ENCODE measurements around the gene PLGRKT. TPM values are rescaled to one million over a fixed set of nuclear protein-coding genes. Genes with fewer than 3 reads are reported as not detected.

Gene PLGRKT
- total RNA-seq, 1 experiment from 2014 or later: 53.1 TPM

- Histone ChIP-seq H3K9ac (ENCODE audit: low read length) (no peak overlapping the region), H3K4me3 (ENCODE audit: low read length) (no peak overlapping the region), H3K79me2 (ENCODE audit: low read length) (no peaks in the 10 kb centered on the region), H3K4me2 (ENCODE audit: low read depth, low read length, poor library complexity, severe bottlenecking) (no peak overlapping the region), H3K27ac (ENCODE audit: low read length) (no peak overlapping the region), H3K36me3 (ENCODE audit: insufficient read depth, low read length) (no peaks in the 10 kb centered on the region), H3K9me3 (ENCODE audit: low read length) (no peaks in the 10 kb centered on the region), H2AFZ (ENCODE audit: low read length) (no peak overlapping the region), H3K27me3 (ENCODE audit: low read length) (no peaks in the 10 kb centered on the region), H3K9me2 (replicated peaks; ENCODE audit: insufficient read depth, low read length) (no peaks in the 10 kb centered on the region), H4K20me1 (ENCODE audit: insufficient read depth, low read depth, low read length) (no peaks in the 10 kb centered on the region), H3K4me1 (ENCODE audit: low read length) (0 out of 2 replicates have a peak, but pooled peaks cover 2% of the 10 kb centered on the region)
- DNase-seq: no peak
These were observed 10.7 kb downstream of the PLGRKT start for GRCh38 chr9:5427005-5427404.

DNA sequence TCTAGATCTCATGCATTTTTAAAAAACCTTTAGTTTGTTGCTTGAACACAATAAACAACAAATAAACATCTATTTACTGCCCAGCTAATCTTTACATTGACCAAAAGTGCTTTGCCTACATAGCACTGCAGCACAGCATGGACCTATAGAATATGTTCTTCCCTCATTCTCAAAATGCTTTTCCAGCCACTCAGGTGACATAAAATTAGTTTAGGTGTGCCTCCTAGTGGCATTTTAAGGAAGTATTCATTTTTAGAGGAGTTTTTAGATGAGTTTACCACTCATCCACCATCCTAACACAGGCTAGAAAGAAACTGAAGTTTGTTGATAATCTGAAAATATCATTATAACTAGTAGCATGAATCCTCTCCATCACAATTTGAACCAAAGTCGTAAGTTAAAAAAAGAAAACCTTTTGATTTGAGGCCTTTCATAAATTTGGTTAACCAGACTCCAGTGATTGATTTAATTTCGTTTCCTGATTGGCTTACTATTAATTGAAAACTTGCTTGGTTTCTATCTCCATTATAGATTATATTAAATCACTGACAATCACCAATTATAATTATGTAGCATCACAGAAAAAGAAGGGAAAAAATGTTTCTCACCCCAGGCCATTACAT, 12.6 kb downstream of the PLGRKT start:
- DNase-seq: peak; percentile 74
- no peak overlapping the region for H3K4me3 ChIP-seq (ENCODE audit: low read length)
- H3K27me3 ChIP-seq (ENCODE audit: low read length): no peaks in the 10 kb centered on the region
- H3K36me3 ChIP-seq (ENCODE audit: insufficient read depth, low read length): no peaks in the 10 kb centered on the region
- H3K9ac ChIP-seq (ENCODE audit: low read length): no peak overlapping the region
- no peaks in the 10 kb centered on the region for H3K79me2 ChIP-seq (ENCODE audit: low read length)
- H3K9me3 ChIP-seq (ENCODE audit: low read length): no peaks in the 10 kb centered on the region
- H3K9me2 ChIP-seq (replicated peaks; ENCODE audit: insufficient read depth, low read length): no peaks in the 10 kb centered on the region
- no peaks in the 10 kb centered on the region for H4K20me1 ChIP-seq (ENCODE audit: insufficient read depth, low read depth, low read length)
- H3K4me1 ChIP-seq (ENCODE audit: low read length): 0 out of 2 replicates have a peak, but pooled peaks cover 2% of the 10 kb centered on the region
- H3K27ac ChIP-seq (ENCODE audit: low read length): no peak overlapping the region
- no peak overlapping the region for H3K4me2 ChIP-seq (ENCODE audit: low read depth, low read length, poor library complexity, severe bottlenecking)
- no peak overlapping the region for H2AFZ ChIP-seq (ENCODE audit: low read length)

- no peaks in the 10 kb centered on the region for H3K79me2 ChIP-seq (ENCODE audit: low read length)
- no peak for DNase-seq
- no peak overlapping the region for H2AFZ ChIP-seq (ENCODE audit: low read length)
- no peaks in the 10 kb centered on the region for H3K36me3 ChIP-seq (ENCODE audit: insufficient read depth, low read length)
- no peak overlapping the region for H3K4me2 ChIP-seq (ENCODE audit: low read depth, low read length, poor library complexity, severe bottlenecking)
- no peaks in the 10 kb centered on the region for H3K27me3 ChIP-seq (ENCODE audit: low read length)
- no peak overlapping the region for H3K27ac ChIP-seq (ENCODE audit: low read length)
- H3K9me3 ChIP-seq (ENCODE audit: low read length): no peaks in the 10 kb centered on the region
- H3K9me2 ChIP-seq (replicated peaks; ENCODE audit: insufficient read depth, low read length): no peaks in the 10 kb centered on the region
- no peaks in the 10 kb centered on the region for H4K20me1 ChIP-seq (ENCODE audit: insufficient read depth, low read depth, low read length)
- no peak overlapping the region for H3K9ac ChIP-seq (ENCODE audit: low read length)
- H3K4me1 ChIP-seq (ENCODE audit: low read length): peaks cover 4% of the 10 kb centered on the region
- no peak overlapping the region for H3K4me3 ChIP-seq (ENCODE audit: low read length)
These were observed 15.4 kb downstream of the PLGRKT start for GRCh38 chr9:5422276-5422675.

DNA sequence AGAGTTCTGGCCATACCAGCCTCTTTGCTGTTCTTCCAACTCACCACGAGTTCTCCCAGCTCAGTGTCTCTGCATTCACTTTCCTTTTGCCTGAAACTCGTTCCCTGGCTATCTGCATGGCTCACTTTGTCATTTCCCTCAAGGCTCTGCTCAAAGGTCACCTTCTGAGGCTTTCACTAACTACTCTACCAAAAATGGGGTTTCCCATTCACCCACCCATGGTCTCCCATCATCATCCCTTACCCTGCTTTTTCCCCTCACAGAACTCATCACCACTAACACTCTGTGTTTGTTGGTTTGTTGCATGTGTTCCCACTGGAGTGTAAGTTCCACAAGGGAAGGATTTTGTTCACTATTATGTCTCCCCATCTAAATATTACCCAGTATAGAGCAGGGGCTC, 16.6 kb downstream of the PLGRKT start:
- Histone ChIP-seq H3K9me2 (replicated peaks; ENCODE audit: insufficient read depth, low read length) (no peaks in the 10 kb centered on the region), H3K9me3 (ENCODE audit: low read length) (no peaks in the 10 kb centered on the region), H3K9ac (ENCODE audit: low read length) (no peak overlapping the region), H3K4me2 (ENCODE audit: low read depth, low read length, poor library complexity, severe bottlenecking) (no peak overlapping the region), H4K20me1 (ENCODE audit: insufficient read depth, low read depth, low read length) (no peaks in the 10 kb centered on the region), H3K27ac (ENCODE audit: low read length) (no peak overlapping the region), H3K4me3 (ENCODE audit: low read length) (no peak overlapping the region), H2AFZ (ENCODE audit: low read length) (no peak overlapping the region), H3K79me2 (ENCODE audit: low read length) (no peaks in the 10 kb centered on the region), H3K4me1 (ENCODE audit: low read length) (peaks cover 13% of the 10 kb centered on the region), H3K36me3 (ENCODE audit: insufficient read depth, low read length) (no peaks in the 10 kb centered on the region), H3K27me3 (ENCODE audit: low read length) (no peaks in the 10 kb centered on the region)
- DNase-seq: no peak

DNA sequence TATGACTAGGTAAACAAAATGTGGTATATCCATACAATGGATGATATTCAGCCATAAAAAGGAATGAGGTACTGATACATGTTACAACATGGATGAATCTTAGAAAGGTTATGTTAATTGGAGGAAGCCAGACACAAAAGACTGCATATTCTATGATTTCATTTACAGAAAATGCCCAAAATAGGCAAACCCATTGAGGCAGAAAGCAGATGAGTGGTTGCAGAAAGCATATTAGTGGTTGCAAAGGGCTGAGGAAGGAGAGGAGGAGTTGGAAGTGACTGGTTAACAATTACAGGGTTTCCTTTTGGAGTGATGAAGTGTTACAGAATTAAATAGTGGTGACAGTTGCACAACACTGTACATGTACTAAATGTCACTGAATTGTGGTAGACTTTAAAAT, 17.7 kb downstream of the PLGRKT start:
- peaks cover 13% of the 10 kb centered on the region for H3K4me1 ChIP-seq (ENCODE audit: low read length)
- H2AFZ ChIP-seq (ENCODE audit: low read length): no peak overlapping the region
- no peaks in the 10 kb centered on the region for H3K27me3 ChIP-seq (ENCODE audit: low read length)
- no peak overlapping the region for H3K27ac ChIP-seq (ENCODE audit: low read length)
- H3K9ac ChIP-seq (ENCODE audit: low read length): no peak overlapping the region
- H3K4me2 ChIP-seq (ENCODE audit: low read depth, low read length, poor library complexity, severe bottlenecking): no peak overlapping the region
- no peaks in the 10 kb centered on the region for H3K79me2 ChIP-seq (ENCODE audit: low read length)
- no peaks in the 10 kb centered on the region for H4K20me1 ChIP-seq (ENCODE audit: insufficient read depth, low read depth, low read length)
- no peaks in the 10 kb centered on the region for H3K9me2 ChIP-seq (replicated peaks; ENCODE audit: insufficient read depth, low read length)
- no peak overlapping the region for H3K4me3 ChIP-seq (ENCODE audit: low read length)
- no peaks in the 10 kb centered on the region for H3K9me3 ChIP-seq (ENCODE audit: low read length)
- DNase-seq: no peak
- no peaks in the 10 kb centered on the region for H3K36me3 ChIP-seq (ENCODE audit: insufficient read depth, low read length)

GRCh38 chr9:5418481-5418880, 19.2 kb downstream of the PLGRKT start:
- no peak overlapping the region for H3K27ac ChIP-seq (ENCODE audit: low read length)
- H3K4me3 ChIP-seq (ENCODE audit: low read length): no peak overlapping the region
- no peak for DNase-seq
- H3K36me3 ChIP-seq (ENCODE audit: insufficient read depth, low read length): no peaks in the 10 kb centered on the region
- no peaks in the 10 kb centered on the region for H3K79me2 ChIP-seq (ENCODE audit: low read length)
- H2AFZ ChIP-seq (ENCODE audit: low read length): no peak overlapping the region
- H3K9me3 ChIP-seq (ENCODE audit: low read length): no peaks in the 10 kb centered on the region
- H3K27me3 ChIP-seq (ENCODE audit: low read length): no peaks in the 10 kb centered on the region
- no peak overlapping the region for H3K9ac ChIP-seq (ENCODE audit: low read length)
- H4K20me1 ChIP-seq (ENCODE audit: insufficient read depth, low read depth, low read length): no peaks in the 10 kb centered on the region
- H3K9me2 ChIP-seq (replicated peaks; ENCODE audit: insufficient read depth, low read length): no peaks in the 10 kb centered on the region
- H3K4me2 ChIP-seq (ENCODE audit: low read depth, low read length, poor library complexity, severe bottlenecking): no peak overlapping the region
- peaks cover 13% of the 10 kb centered on the region for H3K4me1 ChIP-seq (ENCODE audit: low read length)

DNA sequence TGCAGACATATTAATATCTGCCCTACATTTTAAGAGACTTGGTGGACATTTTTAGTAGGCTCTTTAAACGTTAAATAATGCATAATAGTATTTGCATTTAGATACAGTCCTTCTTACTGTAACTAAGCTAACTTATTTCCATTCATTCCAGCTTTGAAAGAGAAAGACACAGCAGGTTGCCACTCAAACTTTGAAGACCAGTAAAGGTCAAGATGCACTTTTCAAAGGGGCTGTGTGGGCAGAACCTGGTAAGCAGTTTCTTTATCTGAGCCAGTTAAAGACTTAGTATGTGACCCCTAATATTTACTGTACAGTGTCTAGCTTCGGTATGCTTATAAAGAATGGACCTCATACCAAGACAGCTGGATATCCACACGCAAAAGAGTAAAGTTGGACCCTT, 20.8 kb downstream of the PLGRKT start:
- Histone ChIP-seq H3K4me1 (ENCODE audit: low read length) (peaks cover 11% of the 10 kb centered on the region), H3K36me3 (ENCODE audit: insufficient read depth, low read length) (no peaks in the 10 kb centered on the region), H3K9me3 (ENCODE audit: low read length) (no peaks in the 10 kb centered on the region), H4K20me1 (ENCODE audit: insufficient read depth, low read depth, low read length) (no peaks in the 10 kb centered on the region), H3K27me3 (ENCODE audit: low read length) (no peaks in the 10 kb centered on the region), H2AFZ (ENCODE audit: low read length) (no peak overlapping the region), H3K4me2 (ENCODE audit: low read depth, low read length, poor library complexity, severe bottlenecking) (no peak overlapping the region), H3K79me2 (ENCODE audit: low read length) (no peaks in the 10 kb centered on the region), H3K27ac (ENCODE audit: low read length) (no peak overlapping the region), H3K9me2 (replicated peaks; ENCODE audit: insufficient read depth, low read length) (no peaks in the 10 kb centered on the region), H3K4me3 (ENCODE audit: low read length) (no peak overlapping the region), H3K9ac (ENCODE audit: low read length) (no peak overlapping the region)
- no peak for DNase-seq

- peaks cover 12% of the 10 kb centered on the region for H3K9me3 ChIP-seq (ENCODE audit: low read length)
- no peaks in the 10 kb centered on the region for H3K79me2 ChIP-seq (ENCODE audit: low read length)
- H3K9ac ChIP-seq (ENCODE audit: low read length): no peak overlapping the region
- H3K27me3 ChIP-seq (ENCODE audit: low read length): no peaks in the 10 kb centered on the region
- H3K4me1 ChIP-seq (ENCODE audit: low read length): no peaks in the 10 kb centered on the region
- DNase-seq: no peak
- H3K9me2 ChIP-seq (replicated peaks; ENCODE audit: insufficient read depth, low read length): no peaks in the 10 kb centered on the region
- H4K20me1 ChIP-seq (ENCODE audit: insufficient read depth, low read depth, low read length): no peaks in the 10 kb centered on the region
- H2AFZ ChIP-seq (ENCODE audit: low read length): no peak overlapping the region
- H3K4me2 ChIP-seq (ENCODE audit: low read depth, low read length, poor library complexity, severe bottlenecking): no peak overlapping the region
- no peak overlapping the region for H3K27ac ChIP-seq (ENCODE audit: low read length)
- no peak overlapping the region for H3K4me3 ChIP-seq (ENCODE audit: low read length)
- H3K36me3 ChIP-seq (ENCODE audit: insufficient read depth, low read length): peaks cover 6% of the 10 kb centered on the region; the same call in 1 of the 2 replicates
These were observed 29.1 kb downstream of the PLGRKT start for GRCh38 chr9:5408596-5408995.
